Loucy (cell line): ENCODE measurements around the gene HEG1.

Source experiments
- H2AFZ ChIP-seq: fragments of 200-600 bp; sonication (generic); 2 replicates; pipeline ENCODE4 v1.6.0; 2016; ENCODE audit warnings: antibody characterized with exemption, mild to moderate bottlenecking, low read length, moderate library complexity
- H3F3A ChIP-seq: fragments of 200-600 bp; 2 replicates; pipeline ENCODE4 v1.6.0; 2016; ENCODE audit warnings: antibody characterized with exemption, low read depth, mild to moderate bottlenecking
- H3K27me3 ChIP-seq: fragments of 200-600 bp; sonication (generic); 2 replicates; pipeline ENCODE4 v1.6.1; 2014; ENCODE audit warnings: low read length, mild to moderate bottlenecking; ENCODE audit not compliant: insufficient read depth, poor library complexity, severe bottlenecking
- H3K36me3 ChIP-seq: fragments of 200-600 bp; sonication (generic); 2 replicates; pipeline ENCODE4 v1.6.1; 2016; ENCODE audit warnings: low read length; ENCODE audit not compliant: insufficient read depth
- H3K4me1 ChIP-seq: fragments of 200-600 bp; sonication (generic); 2 replicates; pipeline ENCODE4 v1.5.1; 2014; ENCODE audit warnings: low read length, mild to moderate bottlenecking; ENCODE audit not compliant: insufficient read depth, poor library complexity, severe bottlenecking
- H3K4me2 ChIP-seq: fragments of 200-600 bp; sonication (generic); 2 replicates; pipeline ENCODE4 v1.6.0; 2014; ENCODE audit warnings: antibody characterized with exemption, low read length, low read depth, mild to moderate bottlenecking; ENCODE audit not compliant: poor library complexity, severe bottlenecking
- H3K4me3 ChIP-seq: fragments of 200-600 bp; sonication (generic); 2 replicates; pipeline ENCODE4 v1.5.1; 2014; ENCODE audit warnings: low read length, mild to moderate bottlenecking, mixed read lengths; ENCODE audit not compliant: poor library complexity, severe bottlenecking
- H3K79me2 ChIP-seq: fragments of 200-600 bp; sonication (generic); 2 replicates; pipeline ENCODE4 v1.6.1; 2014; ENCODE audit warnings: low read length; ENCODE audit not compliant: insufficient read depth
- H3K9ac ChIP-seq: fragments of 200-600 bp; sonication (generic); 2 replicates; pipeline ENCODE4 v1.6.0; 2014; ENCODE audit warnings: mild to moderate bottlenecking, low read depth, low read length, moderate library complexity; ENCODE audit not compliant: poor library complexity, severe bottlenecking
- H3K9me2 ChIP-seq: fragments of 200-600 bp; sonication (generic); replicated peaks from 2 replicates; pipeline ENCODE4 v1.6.1; 2016; ENCODE audit warnings: low read depth, low read length, mixed read lengths
- H3K9me3 ChIP-seq: fragments of 200-600 bp; sonication (generic); 2 replicates; pipeline ENCODE4 v1.6.1; 2014; ENCODE audit warnings: mild to moderate bottlenecking, antibody characterized with exemption, low read length, low read depth; ENCODE audit not compliant: insufficient read depth
- H4K20me1 ChIP-seq: fragments of 200-600 bp; sonication (generic); 2 replicates; pipeline ENCODE4 v1.6.0; 2014; ENCODE audit warnings: antibody characterized with exemption, low read length, mild to moderate bottlenecking; ENCODE audit not compliant: insufficient read depth, poor library complexity, severe bottlenecking
- EZH2phosphoT487 ChIP-seq: fragments of 200-600 bp; IDR thresholded peaks from 2 replicates; pipeline ENCODE4 v1.6.1; 2018; ENCODE audit warnings: antibody characterized with exemption, mild to moderate bottlenecking, moderate library complexity, borderline replicate concordance
- TF ChIP-seq, protein P1 (sequence below): fragments of 200-600 bp; sonication (generic); conservative IDR thresholded peaks from 2 replicates; pipeline ENCODE4 v1.5.1; 2014; ENCODE audit warnings: mild to moderate bottlenecking, antibody characterized with exemption, low read length

HEG1 gene

DNA sequence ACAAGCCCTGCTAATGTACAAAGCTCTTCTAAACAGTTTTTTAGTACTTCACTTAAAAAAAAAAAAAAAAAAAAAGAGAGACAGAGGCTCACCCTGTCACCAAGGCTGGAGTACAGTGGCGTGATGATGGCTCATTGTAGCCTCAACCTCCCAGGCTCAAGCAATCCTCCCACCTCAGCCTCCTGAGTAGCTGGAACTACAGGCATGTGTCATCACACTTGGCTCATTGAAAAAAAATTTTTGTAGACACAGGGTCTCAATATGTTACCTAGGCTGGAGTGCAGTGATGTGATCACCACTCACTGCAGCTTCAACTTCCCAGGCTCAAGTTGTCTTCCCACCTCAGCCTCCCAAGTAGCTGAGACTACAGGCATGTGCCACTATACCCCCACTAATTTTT, 47.6 kb upstream of the HEG1 start:
- no peak overlapping the region for H2AFZ ChIP-seq
- no peaks in the 10 kb centered on the region for H3F3A ChIP-seq
- H3K36me3 ChIP-seq: no peaks in the 10 kb centered on the region
- H3K79me2 ChIP-seq: no peaks in the 10 kb centered on the region
- H3K4me1 ChIP-seq: no peaks in the 10 kb centered on the region
- H3K9me3 ChIP-seq: no peaks in the 10 kb centered on the region; the same call in 1 of the 2 replicates
- no peaks in the 10 kb centered on the region for H4K20me1 ChIP-seq
- H3K4me3 ChIP-seq: no peak overlapping the region
- no peaks in the 10 kb centered on the region for H3K27me3 ChIP-seq
- TF ChIP-seq EZH2phosphoT487: no peak
- TF ChIP-seq, protein P1, sequence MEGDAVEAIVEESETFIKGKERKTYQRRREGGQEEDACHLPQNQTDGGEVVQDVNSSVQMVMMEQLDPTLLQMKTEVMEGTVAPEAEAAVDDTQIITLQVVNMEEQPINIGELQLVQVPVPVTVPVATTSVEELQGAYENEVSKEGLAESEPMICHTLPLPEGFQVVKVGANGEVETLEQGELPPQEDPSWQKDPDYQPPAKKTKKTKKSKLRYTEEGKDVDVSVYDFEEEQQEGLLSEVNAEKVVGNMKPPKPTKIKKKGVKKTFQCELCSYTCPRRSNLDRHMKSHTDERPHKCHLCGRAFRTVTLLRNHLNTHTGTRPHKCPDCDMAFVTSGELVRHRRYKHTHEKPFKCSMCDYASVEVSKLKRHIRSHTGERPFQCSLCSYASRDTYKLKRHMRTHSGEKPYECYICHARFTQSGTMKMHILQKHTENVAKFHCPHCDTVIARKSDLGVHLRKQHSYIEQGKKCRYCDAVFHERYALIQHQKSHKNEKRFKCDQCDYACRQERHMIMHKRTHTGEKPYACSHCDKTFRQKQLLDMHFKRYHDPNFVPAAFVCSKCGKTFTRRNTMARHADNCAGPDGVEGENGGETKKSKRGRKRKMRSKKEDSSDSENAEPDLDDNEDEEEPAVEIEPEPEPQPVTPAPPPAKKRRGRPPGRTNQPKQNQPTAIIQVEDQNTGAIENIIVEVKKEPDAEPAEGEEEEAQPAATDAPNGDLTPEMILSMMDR: no peak
- no peak overlapping the region for H3K9ac ChIP-seq
- H3K4me2 ChIP-seq: no peak overlapping the region
- no peaks in the 10 kb centered on the region for H3K9me2 ChIP-seq

DNA sequence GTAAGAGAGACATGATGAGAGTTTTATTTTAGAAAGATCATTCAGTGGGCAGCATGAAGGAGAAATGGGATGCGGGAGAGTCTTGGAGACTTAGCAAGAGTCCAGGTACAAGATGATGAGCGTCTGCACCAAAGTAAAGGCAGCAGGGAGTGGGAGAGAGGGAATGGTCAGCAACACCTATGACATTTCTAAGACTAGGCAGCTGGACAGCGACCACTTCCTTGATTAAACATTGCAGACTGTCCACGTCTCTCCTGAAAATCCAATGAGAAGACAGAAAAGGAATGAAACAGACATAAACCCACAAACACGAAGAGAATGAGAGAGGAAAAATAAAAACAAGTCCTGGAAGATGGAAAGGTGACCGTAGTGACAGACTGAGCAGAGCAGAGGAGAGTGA, 46.7 kb upstream of the HEG1 start:
- Histone ChIP-seq H3K27me3 (no peaks in the 10 kb centered on the region), H3K9ac (no peak overlapping the region), H3K4me2 (no peak overlapping the region), H3K9me3 (no peaks in the 10 kb centered on the region; the same call in 1 of the 2 replicates), H3K4me1 (no peaks in the 10 kb centered on the region), H3K36me3 (no peaks in the 10 kb centered on the region), H3K79me2 (no peaks in the 10 kb centered on the region), H2AFZ (no peak overlapping the region), H3K4me3 (no peak overlapping the region), H4K20me1 (no peaks in the 10 kb centered on the region), H3F3A (no peaks in the 10 kb centered on the region), H3K9me2 (no peaks in the 10 kb centered on the region)
- TF ChIP-seq EZH2phosphoT487: no peak
- TF ChIP-seq, protein P1: no peak

DNA sequence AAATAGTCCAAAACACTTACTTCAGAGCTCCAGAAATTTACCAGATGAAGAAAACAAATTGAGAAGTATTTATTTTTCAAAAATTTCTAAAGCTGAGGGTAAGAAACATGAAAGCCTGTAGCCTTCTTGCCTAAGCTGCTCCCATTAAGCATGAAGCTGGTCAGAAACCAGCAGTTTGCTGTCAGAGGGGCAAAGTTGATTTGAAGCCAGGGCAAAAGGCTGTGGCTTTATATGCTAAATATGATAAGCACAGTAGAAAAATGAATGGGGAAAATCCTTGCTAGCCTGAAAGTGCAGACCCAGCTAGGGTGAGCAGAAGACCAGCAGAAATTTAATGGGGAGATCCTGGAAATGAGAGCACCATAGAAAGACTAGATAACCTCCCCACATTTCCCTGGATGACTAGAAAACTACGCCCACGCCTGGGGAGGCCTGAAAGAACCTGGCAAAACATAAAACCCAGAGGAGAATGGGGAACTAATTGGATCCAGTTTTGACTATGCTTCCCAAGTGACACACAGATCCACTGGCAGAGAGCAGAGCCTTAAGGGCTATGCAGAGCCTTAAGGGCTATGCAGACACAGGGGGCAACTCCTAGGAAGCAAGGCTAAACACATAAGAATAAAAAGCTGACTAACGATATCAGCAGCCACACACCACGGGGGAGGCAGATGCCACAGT, 43.0 kb upstream of the HEG1 start:
- no peaks in the 10 kb centered on the region; the same call in 1 of the 2 replicates for H3K9me3 ChIP-seq
- no peak overlapping the region for H3K9ac ChIP-seq
- H3K4me1 ChIP-seq: no peaks in the 10 kb centered on the region
- H3K79me2 ChIP-seq: no peaks in the 10 kb centered on the region
- no peaks in the 10 kb centered on the region for H3K27me3 ChIP-seq
- H3K36me3 ChIP-seq: no peaks in the 10 kb centered on the region
- no peak for TF ChIP-seq EZH2phosphoT487
- TF ChIP-seq, protein P1: no peak
- no peak overlapping the region for H3K4me2 ChIP-seq
- no peaks in the 10 kb centered on the region for H3F3A ChIP-seq
- H3K4me3 ChIP-seq: no peak overlapping the region
- no peaks in the 10 kb centered on the region for H4K20me1 ChIP-seq
- H3K9me2 ChIP-seq: no peaks in the 10 kb centered on the region
- H2AFZ ChIP-seq: no peak overlapping the region
